Stimulated activated CD8-positive, alpha-beta memory T cell treated with anti-CD3 and anti-CD28 coated beads, Interleukin-7, amount 100 ng/mL, for 24 hours (primary cell): ENCODE data around the gene USP7.
A peak's percentile ranks its signal among the peaks of the same experiment; 100 is the strongest.
"Not testable (repeated sequence)": the region's sequence is repeated elsewhere in the genome, so short reads cannot be mapped to it uniquely, and the experiment has no call there.

Source experiments
- DNase-seq: peaks from one replicate; pipeline ENCODE4 v3.0.0-alpha.2; 2020; ENCODE audit warnings: low read depth

Gene USP7

DNA sequence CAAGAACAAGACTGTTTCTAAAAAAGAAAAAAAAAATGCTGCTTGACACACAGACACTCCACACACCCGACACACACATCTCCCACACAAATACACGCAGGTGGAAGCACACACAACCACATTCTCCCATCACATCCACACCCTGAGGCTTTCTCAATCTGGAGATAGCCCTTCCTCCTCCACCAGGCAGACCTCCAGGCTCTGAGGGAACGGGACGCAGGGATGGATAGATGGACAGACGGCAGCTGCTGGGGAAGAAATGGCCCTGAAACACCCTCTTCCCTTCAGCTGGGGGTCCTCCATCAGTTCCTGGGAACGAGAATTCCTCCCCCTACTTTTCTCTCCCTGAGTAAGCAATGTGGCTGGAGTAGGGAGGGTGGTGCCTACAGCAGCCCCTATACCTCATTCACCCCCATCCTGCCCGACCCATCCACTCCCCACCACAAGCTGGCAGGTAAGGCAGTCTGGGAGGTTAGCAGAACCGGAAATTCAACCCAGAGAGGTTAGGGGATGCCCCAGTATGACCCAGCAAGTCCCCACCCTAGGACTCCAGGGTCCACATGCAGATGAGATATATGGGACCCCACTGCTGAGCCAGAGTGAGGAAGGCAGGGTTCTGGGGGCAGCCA lies 85.7 kb downstream of the USP7 start:
- no peak for DNase-seq

- not testable (repeated sequence) for DNase-seq
These were observed 88.4 kb downstream of the USP7 start for GRCh38 chr16:8875317-8875716.

GRCh38 chr16:8874388-8874787 lies 89.3 kb downstream of the USP7 start:
- DNase-seq, result no peak

- not testable (repeated sequence) for DNase-seq
These were observed 89.9 kb downstream of the USP7 start for GRCh38 chr16:8873866-8874195.

DNA sequence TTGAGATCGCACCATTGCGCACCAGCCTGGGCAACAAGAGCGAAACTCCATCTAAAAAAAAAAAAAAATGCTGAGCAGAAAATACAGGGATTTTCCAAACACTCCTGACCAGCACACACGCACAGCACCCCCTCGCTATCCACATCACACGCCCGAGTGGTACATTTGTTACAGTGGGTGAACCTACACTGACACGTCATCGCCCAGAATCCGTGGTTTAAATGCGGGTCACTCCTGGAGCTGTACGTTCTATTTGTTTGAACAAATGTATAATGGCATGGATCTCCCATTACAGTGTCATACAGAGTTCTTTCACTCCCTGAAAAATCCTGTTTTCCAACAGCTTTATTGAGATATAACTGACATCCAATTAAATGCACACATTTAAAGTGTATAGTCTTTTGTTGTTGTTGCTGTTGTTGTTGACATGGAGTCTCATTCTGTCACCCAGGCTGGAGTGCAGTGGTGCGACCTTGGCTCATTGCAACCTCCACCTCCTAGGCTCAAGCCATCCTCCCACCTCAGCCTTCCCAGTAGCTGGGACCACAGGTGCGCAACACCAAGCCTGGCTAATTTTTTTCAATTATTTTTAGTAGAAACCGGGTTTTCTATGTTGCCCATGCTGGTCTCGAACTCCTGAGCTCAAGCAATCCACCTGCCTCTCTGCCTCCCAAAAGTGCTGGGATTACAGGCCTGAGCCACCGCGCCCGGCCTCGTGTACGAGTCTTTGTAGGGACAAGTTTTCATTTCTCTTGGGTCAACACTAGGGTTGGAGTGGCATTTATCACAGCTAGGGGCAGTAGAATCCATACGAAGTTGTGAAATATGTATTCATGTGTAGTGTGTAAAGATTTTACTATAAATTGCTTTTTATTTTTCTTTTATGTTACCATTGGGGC lies 90.5 kb downstream of the USP7 start:
- DNase-seq, result no peak

DNA sequence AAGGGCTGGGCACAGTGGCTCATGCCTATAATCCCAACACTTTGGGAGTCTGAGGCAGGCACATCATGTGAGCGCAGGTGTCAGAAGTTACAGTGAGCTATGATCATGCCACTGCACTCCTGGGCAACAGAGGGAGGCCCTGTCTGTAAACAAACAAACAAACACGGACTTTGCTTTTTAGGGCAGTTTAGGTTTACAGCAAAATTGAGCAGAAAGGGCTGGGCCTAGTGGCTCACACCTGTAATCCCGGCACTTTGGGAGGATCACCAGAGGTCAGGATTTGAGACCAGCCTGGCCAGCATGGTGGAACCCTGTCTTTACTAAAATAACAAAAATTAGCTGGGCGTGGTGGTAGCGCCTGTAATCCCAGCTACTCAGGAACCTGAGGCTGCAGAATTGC lies 91.6 kb downstream of the USP7 start:
- DNase-seq, result no peak

DNA sequence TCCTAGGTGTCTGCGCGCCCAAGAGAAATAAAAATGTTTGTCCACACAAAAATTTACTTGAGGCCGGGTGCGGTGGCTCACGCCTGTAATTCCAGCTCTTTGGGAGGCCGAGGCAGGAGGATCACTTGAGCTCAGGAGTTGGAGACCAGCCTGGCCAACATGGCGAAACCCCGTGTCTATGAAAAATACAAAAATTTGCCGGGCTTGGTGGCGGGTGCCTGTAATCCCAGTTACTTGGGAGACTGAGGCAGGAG lies 93.8 kb downstream of the USP7 start:
- not testable (repeated sequence) for DNase-seq

DNA sequence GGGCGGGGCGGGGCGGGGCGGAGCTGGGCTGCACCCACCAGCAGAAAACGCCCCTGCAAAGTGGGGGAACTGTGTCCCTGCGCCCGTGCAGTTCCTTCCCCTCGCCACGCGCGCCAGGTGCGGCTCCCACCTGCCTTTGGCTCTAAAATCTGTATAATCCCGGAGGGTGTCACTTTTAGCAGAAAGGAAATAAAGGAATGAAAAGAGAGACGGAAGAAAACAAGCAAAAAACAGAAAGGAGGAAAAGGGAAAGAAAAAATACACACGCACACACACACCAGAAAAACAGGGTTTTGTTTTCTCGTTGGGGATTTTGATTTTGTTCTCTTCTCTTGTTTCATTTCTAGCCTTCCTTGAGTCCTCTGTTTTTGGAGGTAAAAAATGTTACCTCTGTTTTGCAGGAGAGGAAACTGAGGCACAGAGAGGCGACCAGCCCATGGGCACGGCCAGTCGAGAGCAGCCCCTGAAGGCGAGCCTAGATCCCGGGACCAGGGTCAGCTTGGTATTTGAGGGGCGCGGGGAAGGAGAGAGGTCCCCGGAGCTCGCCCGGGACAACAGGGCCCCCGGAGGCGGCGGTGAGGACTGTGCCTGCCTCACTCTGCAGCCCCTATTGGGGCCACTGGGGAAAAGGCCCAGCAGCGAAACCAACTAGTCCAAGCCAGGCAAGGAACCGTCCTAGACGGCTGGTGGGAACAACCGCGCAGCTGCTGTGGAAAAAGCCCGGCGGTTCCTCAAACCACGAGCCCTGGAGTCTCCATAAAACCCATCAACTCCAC lies 94.3 kb downstream of the USP7 start:
- DNase-seq, result no peak

DNA sequence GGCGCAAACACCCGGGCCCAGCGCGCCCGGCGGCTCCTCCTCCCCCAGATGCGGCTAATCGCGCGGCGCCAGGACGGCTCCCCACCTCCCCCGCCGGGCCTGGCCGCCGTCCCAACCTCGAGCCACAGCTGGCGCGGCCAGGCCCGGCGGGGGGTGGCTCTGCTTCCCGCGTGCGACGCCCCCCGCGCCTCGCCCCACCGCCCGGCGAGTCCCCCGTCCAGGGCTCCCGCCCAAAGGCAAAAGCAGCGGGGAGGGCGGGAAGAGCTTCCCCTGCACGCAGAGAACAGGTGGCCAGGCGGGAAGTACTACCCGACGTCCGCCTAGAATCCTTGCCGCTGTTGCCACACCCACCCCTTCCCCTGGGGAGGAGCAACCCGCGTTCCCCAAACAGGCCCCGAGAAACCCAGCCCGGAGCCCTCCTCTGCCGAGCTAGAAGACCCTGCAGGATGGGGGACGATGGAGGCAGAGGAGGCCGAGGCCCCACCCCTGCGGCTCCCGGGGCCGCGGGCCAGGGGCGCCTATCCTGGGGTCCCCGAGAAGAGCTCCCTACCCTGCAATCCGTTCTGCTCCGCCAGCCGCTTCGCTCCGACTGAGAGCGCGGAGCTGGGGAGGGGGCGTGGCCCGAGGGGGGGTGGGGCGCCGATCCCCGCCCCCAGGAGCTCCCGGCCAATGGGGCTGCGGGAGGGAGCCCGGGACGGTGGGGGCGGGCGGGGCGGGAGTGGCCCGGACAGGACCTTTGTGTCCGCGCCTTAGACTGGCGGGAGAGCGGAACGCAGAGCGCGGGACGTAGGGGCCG lies 95.1 kb downstream of the USP7 start, which contains the start of gene CARHSP1:
TSS of gene CARHSP1 (minus strand) at position 591 of the 796 bp plus-strand sequence. CDS start 9,678 bp downstream, outside the sequence.
- DNase-seq, result peak; percentile 55

GRCh38 chr16:8867932-8868415 lies 95.7 kb downstream of the USP7 start:
- no peak for DNase-seq

DNA sequence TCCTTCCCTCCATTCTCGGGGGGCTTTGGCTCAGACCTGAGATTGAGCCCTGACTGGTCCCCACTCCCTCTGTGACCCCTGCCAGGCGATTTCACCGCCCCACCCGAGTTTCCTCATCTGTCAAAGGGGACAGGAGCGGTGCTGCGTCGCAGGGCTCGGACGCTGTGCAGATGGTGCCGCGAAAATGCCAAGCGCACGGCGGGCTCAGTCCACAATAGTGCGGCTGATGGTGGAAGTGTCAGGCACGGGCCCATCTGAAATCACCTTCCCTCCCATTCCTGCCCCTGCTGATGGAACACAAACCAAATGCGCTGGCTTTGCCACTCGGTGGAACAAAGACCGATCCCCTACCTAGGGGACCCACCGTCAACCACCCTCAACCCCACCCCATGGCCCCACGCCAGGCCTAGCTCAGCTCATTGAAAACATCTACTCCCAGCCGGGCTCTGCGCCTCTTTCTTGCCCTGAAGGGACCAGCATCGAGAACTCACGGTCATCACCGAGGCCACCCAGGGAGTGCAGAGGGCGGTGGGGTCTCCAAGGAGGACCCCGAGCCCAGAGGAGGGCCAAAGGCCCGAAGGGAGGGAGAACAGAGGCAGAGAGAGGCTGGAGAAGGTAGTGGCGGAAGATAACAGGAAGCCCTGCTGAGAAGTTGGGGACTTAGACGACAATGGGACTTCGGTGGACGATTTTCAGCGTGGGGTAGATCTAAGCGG lies 96.3 kb downstream of the USP7 start:
- DNase-seq, result no peak

DNA sequence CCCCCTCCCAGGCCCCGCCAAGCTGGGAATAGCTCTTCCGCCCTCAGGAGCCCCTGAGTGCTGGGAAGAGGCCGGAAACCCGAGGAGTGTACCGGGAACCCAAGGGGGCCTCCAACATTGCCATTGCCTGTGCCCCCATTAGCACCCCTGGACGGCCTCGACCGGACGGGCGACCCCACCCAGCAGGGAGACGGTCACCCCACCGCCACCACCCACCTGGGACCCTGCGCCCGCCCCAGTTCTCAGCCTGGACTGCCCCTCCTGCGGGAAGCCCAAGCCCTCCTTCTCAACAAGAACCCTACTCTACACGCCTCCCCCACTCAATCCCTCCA lies 96.9 kb downstream of the USP7 start:
- no peak for DNase-seq

DNA sequence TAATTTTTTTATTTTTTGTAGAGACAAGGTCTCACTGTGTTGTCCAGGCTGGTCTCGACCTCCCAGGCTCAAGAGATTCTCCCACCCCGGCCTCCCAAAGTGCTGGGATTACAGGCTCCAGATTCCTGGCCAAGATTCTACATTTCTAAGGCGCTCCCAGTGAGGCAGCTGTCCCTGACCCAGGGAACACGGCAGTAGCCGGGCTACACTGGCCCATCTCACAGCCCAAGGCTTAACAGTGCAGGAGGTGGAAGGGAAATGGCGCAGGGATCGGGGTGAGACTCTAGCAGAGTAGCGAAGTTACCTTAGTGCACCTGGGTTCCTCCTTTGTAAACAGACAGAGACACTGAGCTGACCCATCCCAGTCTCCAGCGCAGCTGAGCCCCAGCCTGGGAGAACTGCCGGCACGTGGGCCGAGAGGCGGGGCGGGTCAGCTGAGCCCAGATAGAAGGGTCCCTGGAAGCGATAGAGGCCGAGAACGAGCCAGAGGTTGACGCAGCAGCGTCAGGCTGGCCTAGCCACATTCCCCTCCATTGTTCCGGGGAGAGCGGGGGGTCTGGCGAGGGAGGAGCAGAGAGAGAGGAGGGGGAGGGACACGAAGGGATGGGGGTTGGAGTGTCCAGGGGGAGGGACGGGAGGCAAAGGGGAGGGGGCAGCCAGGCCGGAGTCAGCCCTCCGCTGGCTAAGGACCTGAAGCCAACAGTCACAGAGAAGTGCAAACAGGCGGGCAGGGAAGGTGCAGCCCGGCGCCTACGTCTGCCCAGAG lies 97.4 kb downstream of the USP7 start:
- DNase-seq, result no peak

DNA sequence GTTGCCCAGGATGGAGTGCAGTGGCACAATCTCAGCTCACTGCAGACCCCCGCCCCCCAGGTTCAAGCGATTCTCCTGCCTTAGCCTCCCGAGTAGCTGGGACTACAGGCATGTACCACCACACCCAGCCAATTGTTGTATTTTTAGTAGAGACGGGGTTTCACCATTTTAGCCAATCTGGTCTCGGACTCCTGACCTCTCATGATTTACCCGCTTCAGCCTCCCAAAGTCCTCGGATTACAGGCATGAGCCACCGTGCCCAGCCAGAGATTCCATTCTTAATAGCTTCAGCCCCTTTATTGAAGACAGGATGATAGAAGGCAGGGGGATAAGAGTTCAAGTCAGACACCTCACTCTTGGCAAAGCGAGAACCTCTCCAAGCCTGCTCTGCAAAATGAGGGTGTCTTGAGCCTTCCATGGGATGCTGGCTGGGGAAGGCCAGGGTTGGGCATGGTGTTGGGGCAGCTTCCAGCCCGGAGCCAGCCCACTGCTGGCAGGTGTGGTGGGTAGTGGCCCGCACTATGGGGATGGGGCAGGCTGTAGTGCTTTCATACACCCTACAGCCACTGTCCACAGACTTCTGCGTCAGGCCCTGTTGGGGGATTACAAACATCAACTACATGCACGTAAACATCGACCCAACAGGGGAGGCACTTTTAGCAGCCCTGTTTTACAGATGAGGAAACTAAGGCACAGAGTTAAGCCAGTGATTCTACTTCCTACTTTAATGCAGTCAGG lies 98.4 kb downstream of the USP7 start:
- no peak for DNase-seq

- DNase-seq, result no peak
These were observed 99.1 kb downstream of the USP7 start for GRCh38 chr16:8864480-8865110.

GRCh38 chr16:8863594-8864424 lies 99.9 kb downstream of the USP7 start:
- no peak for DNase-seq

DNA sequence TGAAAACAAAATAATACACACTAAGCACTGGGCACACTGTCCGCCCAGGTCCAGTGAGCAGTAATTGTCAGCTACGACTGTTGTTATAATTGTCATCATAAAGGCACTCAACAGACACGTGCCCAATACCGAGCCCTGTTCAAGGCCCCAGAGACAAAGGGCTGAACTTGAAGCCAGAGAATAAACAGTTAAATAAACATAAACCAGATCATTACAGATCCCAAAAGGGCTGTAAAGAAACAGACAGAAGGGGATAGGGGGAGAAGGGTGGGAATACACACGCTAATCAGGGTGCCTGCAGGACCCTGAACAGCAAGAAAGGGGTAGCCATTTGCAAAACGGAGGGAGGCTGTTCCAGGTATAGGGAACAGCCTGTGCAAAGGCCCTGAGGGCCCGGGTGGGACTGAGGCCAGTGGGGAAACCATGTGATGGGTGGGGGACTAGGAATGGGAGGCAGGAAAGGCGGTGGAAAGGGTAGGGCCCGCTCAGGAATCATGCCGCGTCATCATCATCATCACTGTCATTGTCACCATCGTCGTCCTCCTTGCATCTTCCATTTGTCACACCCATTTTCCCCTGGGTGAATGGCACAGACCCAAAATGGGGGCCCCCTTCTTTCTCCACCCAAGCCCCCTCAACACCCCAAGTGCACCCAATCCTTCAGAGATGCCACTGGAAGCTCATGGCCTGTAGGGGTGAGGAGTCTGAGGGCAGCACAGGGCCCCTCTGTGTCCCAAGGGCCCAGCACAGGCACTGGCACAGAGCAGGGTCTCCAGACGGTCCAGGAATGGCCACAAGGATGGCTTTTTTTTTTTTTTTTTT lies 101.2 kb downstream of the USP7 start:
- DNase-seq, result no peak
